ENCODE results near the gene TNRC18.
A peak's percentile ranks its signal among the peaks of the same experiment; 100 is the strongest.
"Not testable (repeated sequence)": the region's sequence is repeated elsewhere in the genome, so short reads cannot be mapped to it uniquely, and the experiment has no call there.

The TNRC18 gene

GRCh38 chr7:5289355-5289754 lies 134.3 kb downstream of the TNRC18 start:
- no peak overlapping the region for H3K4me3 ChIP-seq (ENCODE audit: low read depth, low read length)
- TF ChIP-seq CTCF (IDR thresholded peaks at IDR 0.05; ENCODE audit: insufficient read depth, low read depth, low read length, missing control alignments) = no peak
- no peak for DNase-seq (ENCODE audit: low read depth)

GRCh38 chr7:5288560-5288959 lies 135.1 kb downstream of the TNRC18 start:
- not testable (repeated sequence) for H3K4me3 ChIP-seq (ENCODE audit: low read depth, low read length); DNase-seq (ENCODE audit: low read depth)

- H3K4me3 ChIP-seq (ENCODE audit: low read depth, low read length) = no peak overlapping the region
- DNase-seq (ENCODE audit: low read depth) = no peak
- TF ChIP-seq CTCF (IDR thresholded peaks at IDR 0.05; ENCODE audit: insufficient read depth, low read depth, low read length, missing control alignments) = no peak
Measured at GRCh38 chr7:5287802-5288201, 135.8 kb downstream of the TNRC18 start.

- H3K4me3 ChIP-seq (ENCODE audit: low read depth, low read length); DNase-seq (ENCODE audit: low read depth): not testable (repeated sequence)
Measured at GRCh38 chr7:5287373-5287772, 136.3 kb downstream of the TNRC18 start.

- TF ChIP-seq CTCF (IDR thresholded peaks at IDR 0.05; ENCODE audit: insufficient read depth, low read depth, low read length, missing control alignments) = no peak
Measured at GRCh38 chr7:5286933-5287332, 136.7 kb downstream of the TNRC18 start.

GRCh38 chr7:5284304-5285281 lies 139.0 kb downstream of the TNRC18 start:
- TF ChIP-seq CTCF (IDR thresholded peaks at IDR 0.05; ENCODE audit: insufficient read depth, low read depth, low read length, missing control alignments) = peak; percentile 56
- DNase-seq (ENCODE audit: low read depth) = peak; percentile 70
- H3K4me3 ChIP-seq (ENCODE audit: low read depth, low read length) = no peak overlapping the region

More at GRCh38 chr7:5286933-5287332, 136.7 kb downstream of the TNRC18 start:
- no peak overlapping the region for H3K4me3 ChIP-seq (ENCODE audit: low read depth, low read length)
- no peak for DNase-seq (ENCODE audit: low read depth)

DNA sequence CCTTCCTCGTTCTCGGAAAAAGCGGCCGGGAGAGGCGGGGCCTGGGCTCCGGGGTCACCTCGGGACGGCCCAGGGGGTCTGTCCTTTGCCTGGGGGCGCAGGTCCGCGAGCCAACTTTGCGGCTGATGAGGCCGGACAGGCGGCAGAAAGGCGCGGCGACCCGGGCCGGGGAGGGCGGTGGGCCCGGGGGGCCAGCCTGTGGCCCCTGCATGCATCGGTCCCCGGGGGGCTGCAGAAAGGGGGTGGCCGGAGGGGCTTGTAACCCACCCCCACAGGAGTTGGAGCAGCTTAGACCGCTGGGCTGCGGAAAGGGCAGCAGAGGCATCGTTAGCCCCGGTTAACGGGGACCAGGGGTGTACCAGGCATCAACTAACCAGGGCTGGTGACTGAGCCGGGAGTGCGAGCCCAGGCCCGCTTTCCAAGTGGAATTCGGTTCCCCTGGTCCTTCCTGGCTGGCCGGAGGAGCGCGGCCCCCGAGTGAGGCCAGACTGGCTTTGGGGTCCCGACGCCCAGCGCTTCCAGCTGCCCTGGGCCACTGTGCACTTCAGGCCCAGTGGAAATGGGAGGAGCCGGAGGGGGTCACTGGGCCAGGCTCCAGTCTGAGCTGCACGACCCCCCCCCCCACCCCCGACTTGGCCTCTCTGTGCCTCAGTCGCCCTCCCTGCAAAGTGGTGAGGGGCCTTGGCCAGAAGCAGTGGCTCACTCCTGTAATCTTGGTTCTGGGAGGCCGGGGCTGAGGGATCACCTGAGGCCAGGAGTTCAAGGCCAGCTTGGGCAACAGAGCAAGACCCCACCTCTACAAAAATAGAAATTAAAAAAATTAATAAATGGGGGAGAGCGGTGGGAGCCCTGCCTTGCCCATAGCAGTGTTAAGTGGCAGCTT lies 140.0 kb downstream of the TNRC18 start:
- peak overlapping the region; percentile 26; the same call in 1 of the 2 replicates for H3K4me3 ChIP-seq (ENCODE audit: low read depth, low read length)
- no peak for TF ChIP-seq CTCF (IDR thresholded peaks at IDR 0.05; ENCODE audit: insufficient read depth, low read depth, low read length, missing control alignments)
- no peak for DNase-seq (ENCODE audit: low read depth)
